ENCODE data around the gene TOM1L2. TPM values are rescaled to one million over a fixed set of nuclear protein-coding genes. Genes with fewer than 3 reads are reported as not detected.

The TOM1L2 gene
- total and polyA plus RNA-seq, 11 donors = 122 to 345 (median 247) TPM

DNA sequence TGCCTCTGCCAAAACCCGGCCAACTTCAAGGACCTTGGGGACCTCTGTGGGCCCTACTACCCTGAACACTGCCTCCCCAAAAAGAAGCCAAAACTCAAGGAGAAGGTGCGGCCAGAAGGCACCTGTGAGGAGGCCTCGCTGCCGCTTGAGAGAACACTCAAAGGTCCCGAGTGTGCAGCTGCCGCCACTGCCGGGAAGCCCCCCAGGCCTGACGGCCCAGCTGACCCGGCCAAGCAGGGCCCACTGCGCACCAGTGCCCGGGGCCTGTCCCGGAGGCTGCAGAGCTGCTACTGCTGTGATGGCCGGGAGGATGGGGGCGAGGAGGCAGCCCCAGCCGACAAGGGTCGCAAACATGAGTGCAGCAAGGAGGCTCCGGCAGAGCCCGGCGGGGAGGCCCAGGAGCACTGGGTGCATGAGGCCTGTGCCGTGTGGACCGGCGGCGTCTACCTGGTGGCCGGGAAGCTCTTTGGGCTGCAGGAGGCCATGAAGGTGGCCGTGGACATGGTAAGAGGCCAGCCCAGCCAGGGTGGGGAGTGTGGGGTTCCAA, 174.1 kb downstream of the TOM1L2 start:
- Histone ChIP-seq H3K27me3 (no peaks in the 10 kb centered on the region), H3K9me3 (no peaks in the 10 kb centered on the region), H3K4me1 (peaks cover 3 to 24% (median 12%) of the 10 kb centered on the region in 12 donors), H3K4me3 (no peak overlapping the region), H3K27ac (no peak overlapping the region), H3K36me3 (peaks cover 0 to 70% (median 45%) of the 10 kb centered on the region in 9 donors)
- ATAC-seq = no peak
- 92 to 95% (median 94%) methylated on average over 12 to 25 of the region's 25 CpGs for WGBS, 4 donors
- TF ChIP-seq, protein P1, sequence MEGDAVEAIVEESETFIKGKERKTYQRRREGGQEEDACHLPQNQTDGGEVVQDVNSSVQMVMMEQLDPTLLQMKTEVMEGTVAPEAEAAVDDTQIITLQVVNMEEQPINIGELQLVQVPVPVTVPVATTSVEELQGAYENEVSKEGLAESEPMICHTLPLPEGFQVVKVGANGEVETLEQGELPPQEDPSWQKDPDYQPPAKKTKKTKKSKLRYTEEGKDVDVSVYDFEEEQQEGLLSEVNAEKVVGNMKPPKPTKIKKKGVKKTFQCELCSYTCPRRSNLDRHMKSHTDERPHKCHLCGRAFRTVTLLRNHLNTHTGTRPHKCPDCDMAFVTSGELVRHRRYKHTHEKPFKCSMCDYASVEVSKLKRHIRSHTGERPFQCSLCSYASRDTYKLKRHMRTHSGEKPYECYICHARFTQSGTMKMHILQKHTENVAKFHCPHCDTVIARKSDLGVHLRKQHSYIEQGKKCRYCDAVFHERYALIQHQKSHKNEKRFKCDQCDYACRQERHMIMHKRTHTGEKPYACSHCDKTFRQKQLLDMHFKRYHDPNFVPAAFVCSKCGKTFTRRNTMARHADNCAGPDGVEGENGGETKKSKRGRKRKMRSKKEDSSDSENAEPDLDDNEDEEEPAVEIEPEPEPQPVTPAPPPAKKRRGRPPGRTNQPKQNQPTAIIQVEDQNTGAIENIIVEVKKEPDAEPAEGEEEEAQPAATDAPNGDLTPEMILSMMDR (IDR thresholded peaks at IDR 0.05) = no peak
- no peak for TF ChIP-seq POLR2A (IDR thresholded peaks at IDR 0.05)
- intact Hi-C loops (cut with DNase I) = no loop called here
- no peak for DNase-seq

DNA sequence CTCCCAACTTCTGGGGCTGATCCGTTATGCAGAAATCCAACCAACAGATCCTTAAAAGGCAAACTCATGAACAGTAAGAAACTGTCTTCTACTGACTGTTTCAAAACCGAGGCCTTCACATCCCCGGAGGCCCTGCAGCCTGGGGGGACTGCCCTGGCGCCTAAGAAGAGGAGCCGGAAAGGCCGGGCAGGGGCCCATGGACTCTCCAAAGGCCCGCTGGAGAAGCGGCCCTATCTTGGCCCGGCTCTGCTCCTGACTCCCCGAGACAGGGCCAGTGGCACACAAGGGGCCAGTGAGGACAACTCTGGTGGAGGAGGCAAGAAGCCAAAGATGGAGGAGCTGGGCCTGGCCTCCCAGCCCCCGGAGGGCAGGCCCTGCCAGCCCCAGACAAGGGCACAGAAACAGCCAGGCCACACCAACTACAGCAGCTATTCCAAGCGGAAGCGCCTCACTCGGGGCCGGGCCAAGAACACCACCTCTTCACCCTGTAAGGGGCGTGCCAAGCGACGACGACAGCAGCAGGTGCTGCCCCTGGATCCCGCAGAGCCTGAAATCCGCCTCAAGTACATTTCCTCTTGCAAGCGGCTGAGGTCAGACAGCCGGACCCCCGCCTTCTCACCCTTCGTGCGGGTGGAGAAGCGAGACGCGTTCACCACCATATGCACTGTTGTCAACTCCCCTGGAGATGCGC, 174.9 kb downstream of the TOM1L2 start:
- TF ChIP-seq, protein P1 (IDR thresholded peaks at IDR 0.05) = no peak
- no peak for TF ChIP-seq POLR2A (IDR thresholded peaks at IDR 0.05)
- intact Hi-C loops (cut with DNase I) = no loop called here
- H3K27ac ChIP-seq = peak overlapping the region in 3 of 12 donors; percentile 22 to 56 (median 34)
- no peaks in the 10 kb centered on the region for H3K27me3 ChIP-seq
- H3K36me3 ChIP-seq = peaks cover 0 to 70% (median 45%) of the 10 kb centered on the region in 9 donors
- ATAC-seq (peak; percentile 6 to 36 (median 31)), DNase-seq (no peak)
- 81 to 85% (median 83%) methylated on average over 28 to 30 of the region's 30 CpGs for WGBS, 4 donors
- no peaks in the 10 kb centered on the region for H3K9me3 ChIP-seq
- H3K4me3 ChIP-seq = no peak overlapping the region
- H3K4me1 ChIP-seq = peaks cover 5 to 32% (median 20%) of the 10 kb centered on the region in 12 donors

DNA sequence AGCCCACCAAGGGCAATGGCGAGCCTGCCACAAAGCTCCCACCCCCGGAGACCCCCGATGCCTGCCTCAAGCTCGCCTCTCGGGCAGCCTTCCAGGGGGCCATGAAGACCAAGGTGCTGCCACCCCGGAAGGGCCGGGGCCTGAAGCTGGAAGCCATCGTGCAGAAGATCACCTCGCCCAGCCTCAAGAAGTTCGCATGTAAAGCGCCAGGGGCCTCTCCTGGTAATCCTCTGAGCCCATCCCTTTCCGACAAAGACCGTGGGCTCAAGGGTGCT, 175.5 kb downstream of the TOM1L2 start:
- peaks cover 9 to 38% (median 25%) of the 10 kb centered on the region in 12 donors for H3K4me1 ChIP-seq
- no peaks in the 10 kb centered on the region for H3K9me3 ChIP-seq
- intact Hi-C loops (cut with DNase I) = no loop called here
- 95 to 97% (median 96%) methylated on average over 6 to 13 of the region's 13 CpGs for WGBS, 4 donors
- no peaks in the 10 kb centered on the region for H3K27me3 ChIP-seq
- no peak overlapping the region for H3K27ac ChIP-seq
- DNase-seq = peak in 1 of 5 donors; percentile 51
- H3K4me3 ChIP-seq = no peak overlapping the region
- TF ChIP-seq, protein P1 (IDR thresholded peaks at IDR 0.05) = no peak
- no peak for TF ChIP-seq POLR2A (IDR thresholded peaks at IDR 0.05)
- ATAC-seq = no peak
- peaks cover 0 to 66% (median 45%) of the 10 kb centered on the region in 9 donors for H3K36me3 ChIP-seq

DNA sequence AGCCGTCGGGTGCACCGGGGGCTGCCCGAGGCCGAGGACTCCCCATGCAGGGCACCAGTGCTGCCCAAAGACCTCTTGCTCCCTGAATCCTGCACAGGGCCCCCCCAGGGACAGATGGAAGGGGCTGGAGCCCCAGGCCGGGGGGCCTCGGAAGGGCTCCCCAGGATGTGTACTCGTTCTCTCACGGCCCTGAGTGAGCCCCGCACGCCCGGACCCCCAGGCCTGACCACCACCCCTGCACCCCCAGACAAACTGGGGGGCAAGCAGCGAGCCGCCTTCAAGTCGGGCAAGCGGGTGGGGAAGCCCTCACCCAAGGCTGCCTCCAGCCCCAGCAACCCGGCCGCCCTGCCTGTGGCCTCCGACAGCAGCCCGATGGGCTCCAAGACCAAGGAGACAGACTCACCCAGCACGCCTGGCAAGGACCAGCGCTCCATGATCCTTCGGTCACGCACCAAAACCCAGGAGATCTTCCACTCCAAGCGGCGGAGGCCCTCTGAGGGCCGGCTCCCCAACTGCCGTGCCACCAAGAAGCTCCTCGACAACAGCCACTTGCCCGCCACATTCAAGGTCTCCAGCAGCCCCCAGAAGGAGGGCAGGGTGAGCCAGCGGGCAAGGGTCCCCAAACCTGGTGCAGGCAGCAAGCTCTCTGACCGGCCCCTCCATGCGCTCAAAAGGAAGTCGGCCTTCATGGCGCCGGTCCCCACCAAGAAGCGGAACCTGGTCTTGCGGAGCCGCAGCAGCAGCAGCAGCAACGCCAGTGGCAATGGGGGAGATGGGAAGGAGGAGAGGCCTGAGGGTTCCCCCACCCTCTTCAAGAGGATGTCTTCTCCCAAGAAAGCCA, 176.0 kb downstream of the TOM1L2 start:
- intact Hi-C loops (cut with DNase I) = no loop called here
- peaks cover 12 to 43% (median 30%) of the 10 kb centered on the region in 12 donors for H3K4me1 ChIP-seq
- TF ChIP-seq POLR2A (IDR thresholded peaks at IDR 0.05) = no peak
- TF ChIP-seq, protein P1 (IDR thresholded peaks at IDR 0.05) = no peak
- ATAC-seq = no peak
- peaks cover 0 to 65% (median 45%) of the 10 kb centered on the region in 9 donors for H3K36me3 ChIP-seq
- no peak overlapping the region for H3K27ac ChIP-seq
- H3K27me3 ChIP-seq = no peaks in the 10 kb centered on the region
- no peak overlapping the region for H3K4me3 ChIP-seq
- no peaks in the 10 kb centered on the region for H3K9me3 ChIP-seq
- DNase-seq = peak in 1 of 5 donors; percentile 60
- WGBS, 4 donors = 96 to 99% (median 97%) methylated on average over 16 to 40 of the region's 40 CpGs

Data from heart left ventricle (tissue), 16 donors.